Subcutaneous preadipocyte (primary cell): Measurements from ENCODE around the gene ERCC5. TPM values are rescaled to one million over a fixed set of nuclear protein-coding genes. Genes with fewer than 3 reads are reported as not detected.

Source experiments
- total RNA-seq: library from RNA; depleted of rRNA; stranded (reverse); fragments of >200 nt; gene quantifications from 2 replicates; pipeline ENCODE4 v1.2.3, GENCODE V29; 2012

ERCC5 gene
- total RNA-seq: 63.1 and 69.4 TPM in 2 replicates

DNA sequence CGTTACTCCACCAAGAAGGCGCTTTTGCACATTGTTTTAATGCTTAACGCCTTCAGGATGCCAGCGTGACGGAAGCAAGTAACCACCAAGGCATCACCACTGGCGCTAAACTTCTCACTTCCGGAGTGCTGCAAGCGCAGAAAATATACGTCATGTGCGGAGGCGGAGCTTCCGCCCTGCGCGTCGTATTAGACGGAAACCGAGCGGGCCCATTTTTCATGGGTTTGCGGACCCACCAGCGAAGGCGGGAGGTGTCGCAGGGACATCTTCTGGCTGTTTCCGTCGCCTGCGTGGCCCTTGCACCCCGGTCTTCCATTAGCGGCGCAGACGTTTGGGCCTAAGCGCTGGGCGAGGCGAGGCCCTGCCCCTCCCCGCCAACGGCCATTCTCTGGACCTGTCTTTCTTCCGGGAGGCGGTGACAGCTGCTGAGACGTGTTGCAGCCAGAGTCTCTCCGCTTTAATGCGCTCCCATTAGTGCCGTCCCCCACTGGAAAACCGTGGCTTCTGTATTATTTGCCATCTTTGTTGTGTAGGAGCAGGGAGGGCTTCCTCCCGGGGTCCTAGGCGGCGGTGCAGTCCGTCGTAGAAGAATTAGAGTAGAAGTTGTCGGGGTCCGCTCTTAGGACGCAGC lies at the start of gene ERCC5:
Gene ERCC5, plus strand, starts transcription at position 403 of the 631 bp plus-strand sequence. CDS start 235 bp downstream, outside the sequence.

DNA sequence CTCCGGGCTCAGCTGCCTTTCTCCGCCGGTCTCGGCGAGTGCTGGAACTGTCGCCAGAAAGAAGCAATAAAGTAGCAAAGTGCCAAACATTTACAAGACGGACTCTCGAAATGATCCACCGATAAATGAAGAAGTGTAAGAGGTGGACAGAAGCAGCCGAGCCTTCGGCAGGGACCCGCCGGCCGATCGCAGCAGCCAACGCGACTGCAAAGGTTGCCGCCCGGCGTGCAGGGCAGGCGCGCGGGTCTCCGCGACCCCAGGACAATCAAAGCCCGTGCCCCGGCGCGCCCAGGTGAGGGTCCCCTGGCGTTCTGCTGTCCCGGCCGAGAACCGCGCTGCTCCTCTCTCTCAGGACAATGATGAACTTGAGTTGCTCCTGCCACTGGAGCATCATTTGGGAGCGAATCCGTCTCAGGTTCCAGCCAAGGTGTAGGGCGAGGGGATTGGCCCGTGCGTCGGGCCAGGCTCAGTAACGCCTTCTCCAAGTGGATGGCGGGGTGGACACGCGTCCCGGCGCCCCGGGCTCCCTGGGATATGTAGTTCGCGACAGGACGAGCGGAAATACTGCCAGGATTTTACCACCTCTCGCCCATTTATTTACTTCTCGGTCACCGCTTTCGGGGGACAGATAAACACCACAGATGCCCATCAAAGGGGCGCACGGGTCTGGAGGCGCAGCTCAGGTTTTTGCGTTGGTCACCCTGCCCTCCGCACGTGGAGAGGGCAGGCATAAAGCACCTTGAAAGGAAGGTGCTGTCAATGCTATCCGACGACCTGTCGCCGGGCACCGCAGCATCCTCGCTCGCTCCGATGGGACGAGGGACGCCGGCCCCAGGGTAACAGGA lies 47.0 kb upstream of the ERCC5 start, which contains the start of the genes BIVM and POGLUT2:
Gene BIVM, plus strand, starts transcription at position 539 of the 845 bp plus-strand sequence. CDS start 8,149 bp downstream, outside the sequence.
Gene POGLUT2, minus strand, starts transcription at position 396 of the 845 bp plus-strand sequence. Its CDS starts 306 bp downstream, at position 90.

Other genes with a start within 250 kb of the ERCC5 start
- gene TPP2, start 249.0 kb upstream of the ERCC5 start, total RNA-seq: 49.6 and 78.2 TPM in 2 replicates
- gene METTL21C, start 151.0 kb upstream of the ERCC5 start, total RNA-seq: not detected in 2 replicates
- 14.7 and 21.3 TPM in 2 replicates for gene TEX30, start 72.2 kb upstream of the ERCC5 start, total RNA-seq
- 12.9 and 16.4 TPM in 2 replicates for gene POGLUT2, start 47.1 kb upstream of the ERCC5 start, total RNA-seq
- gene BIVM, start 46.9 kb upstream of the ERCC5 start, total RNA-seq: 25.0 and 34.4 TPM in 2 replicates
- not detected in 2 replicates for gene SLC10A2, start 220.4 kb downstream of the ERCC5 start, total RNA-seq